Prostate gland (tissue), 2 donors: ENCODE results near the gene GJC1.
A peak's percentile ranks its signal among the peaks of the same experiment; 100 is the strongest.

Source experiments
- CTCF ChIP-seq, 4 experiments: fragments of 200-600 bp in 2 of 4; fragments of 450-650 bp in 2 of 4; sonication (generic) in 2 of 4; IDR thresholded peaks; 1 replicate in 3 of 4; 2 replicates in 1 of 4; pipeline ENCODE4 v1.5.1; 2016 to 2019; ENCODE audit warnings: antibody characterized with exemption in 4 of 4, mild to moderate bottlenecking in 2 of 4, moderate library complexity in 2 of 4
- POLR2A ChIP-seq: fragments of 450-650 bp; IDR thresholded peaks from one replicate; pipeline ENCODE4 v1.6.1; 2016; ENCODE audit warnings: antibody characterized with exemption, mild to moderate bottlenecking

- TF ChIP-seq CTCF (IDR thresholded peaks at IDR 0.05) (peak; percentile 67 to 85 (median 82)), POLR2A (no peak)
These were observed 50.7 kb downstream of the GJC1 start for GRCh38 chr17:44779211-44780025.
